ENCODE results near the gene IL17RB. TPM values are rescaled to one million over a fixed set of nuclear protein-coding genes. Genes with fewer than 3 reads are reported as not detected.

The IL17RB gene
- total RNA-seq, 1 experiment from 2014 or later, result not detected

DNA sequence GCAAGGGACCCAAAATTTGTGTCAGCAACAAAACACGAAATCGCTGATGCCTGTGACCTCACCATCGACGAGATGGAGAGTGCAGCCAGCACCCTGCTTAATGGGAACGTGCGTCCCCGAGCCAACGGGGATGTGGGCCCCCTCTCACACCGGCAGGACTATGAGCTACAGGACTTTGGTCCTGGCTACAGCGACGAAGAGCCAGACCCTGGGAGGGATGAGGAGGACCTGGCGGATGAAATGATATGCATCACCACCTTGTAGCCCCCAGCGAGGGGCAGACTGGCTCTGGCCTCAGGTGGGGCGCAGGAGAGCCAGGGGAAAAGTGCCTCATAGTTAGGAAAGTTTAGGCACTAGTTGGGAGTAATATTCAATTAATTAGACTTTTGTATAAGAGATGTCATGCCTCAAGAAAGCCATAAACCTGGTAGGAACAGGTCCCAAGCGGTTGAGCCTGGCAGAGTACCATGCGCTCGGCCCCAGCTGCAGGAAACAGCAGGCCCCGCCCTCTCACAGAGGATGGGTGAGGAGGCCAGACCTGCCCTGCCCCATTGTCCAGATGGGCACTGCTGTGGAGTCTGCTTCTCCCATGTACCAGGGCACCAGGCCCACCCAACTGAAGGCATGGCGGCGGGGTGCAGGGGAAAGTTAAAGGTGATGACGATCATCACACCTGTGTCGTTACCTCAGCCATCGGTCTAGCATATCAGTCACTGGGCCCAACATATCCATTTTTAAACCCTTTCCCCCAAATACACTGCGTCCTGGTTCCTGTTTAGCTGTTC, 35.0 kb upstream of the IL17RB start:
- intact Hi-C loops (cut with micrococcal nuclease; ENCODE audit: unreplicated experiment), result no loop called here
- Histone ChIP-seq H3K27me3 (replicated peaks; ENCODE audit: insufficient read depth, low read depth, low read length, poor library complexity) (no peaks in the 10 kb centered on the region), H3K9me3 (ENCODE audit: low read depth, low read length, poor library complexity, severe bottlenecking) (no peaks in the 10 kb centered on the region), H3K36me3 (ENCODE audit: insufficient read depth, low read length, poor library complexity, severe bottlenecking) (no peaks in the 10 kb centered on the region), H3K4me3 (ENCODE audit: low read depth, low read length, poor library complexity, severe bottlenecking) (no peak overlapping the region), H3K27ac (ENCODE audit: low read depth, low read length, poor library complexity, severe bottlenecking) (no peak overlapping the region), H3K4me1 (ENCODE audit: insufficient read depth, low read length, poor library complexity, severe bottlenecking) (no peaks in the 10 kb centered on the region)
- no TSS peak for BruUV-seq (replicated peaks)
- ChIA-PET POLR2A (ENCODE audit: low non-redundant PET) (no interaction called here), CTCF (no interaction called here)
- DNase-seq (ENCODE audit: low spot score), result no peak
- TF ChIP-seq EZH2 (IDR thresholded peaks at IDR 0.05; ENCODE audit: borderline replicate concordance, low read depth, low read length, poor library complexity, severe bottlenecking), result no peak
- TF ChIP-seq, protein P1, sequence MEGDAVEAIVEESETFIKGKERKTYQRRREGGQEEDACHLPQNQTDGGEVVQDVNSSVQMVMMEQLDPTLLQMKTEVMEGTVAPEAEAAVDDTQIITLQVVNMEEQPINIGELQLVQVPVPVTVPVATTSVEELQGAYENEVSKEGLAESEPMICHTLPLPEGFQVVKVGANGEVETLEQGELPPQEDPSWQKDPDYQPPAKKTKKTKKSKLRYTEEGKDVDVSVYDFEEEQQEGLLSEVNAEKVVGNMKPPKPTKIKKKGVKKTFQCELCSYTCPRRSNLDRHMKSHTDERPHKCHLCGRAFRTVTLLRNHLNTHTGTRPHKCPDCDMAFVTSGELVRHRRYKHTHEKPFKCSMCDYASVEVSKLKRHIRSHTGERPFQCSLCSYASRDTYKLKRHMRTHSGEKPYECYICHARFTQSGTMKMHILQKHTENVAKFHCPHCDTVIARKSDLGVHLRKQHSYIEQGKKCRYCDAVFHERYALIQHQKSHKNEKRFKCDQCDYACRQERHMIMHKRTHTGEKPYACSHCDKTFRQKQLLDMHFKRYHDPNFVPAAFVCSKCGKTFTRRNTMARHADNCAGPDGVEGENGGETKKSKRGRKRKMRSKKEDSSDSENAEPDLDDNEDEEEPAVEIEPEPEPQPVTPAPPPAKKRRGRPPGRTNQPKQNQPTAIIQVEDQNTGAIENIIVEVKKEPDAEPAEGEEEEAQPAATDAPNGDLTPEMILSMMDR (conservative IDR thresholded peaks at IDR 0.05; ENCODE audit: low read depth, low read length), result no peak

DNA sequence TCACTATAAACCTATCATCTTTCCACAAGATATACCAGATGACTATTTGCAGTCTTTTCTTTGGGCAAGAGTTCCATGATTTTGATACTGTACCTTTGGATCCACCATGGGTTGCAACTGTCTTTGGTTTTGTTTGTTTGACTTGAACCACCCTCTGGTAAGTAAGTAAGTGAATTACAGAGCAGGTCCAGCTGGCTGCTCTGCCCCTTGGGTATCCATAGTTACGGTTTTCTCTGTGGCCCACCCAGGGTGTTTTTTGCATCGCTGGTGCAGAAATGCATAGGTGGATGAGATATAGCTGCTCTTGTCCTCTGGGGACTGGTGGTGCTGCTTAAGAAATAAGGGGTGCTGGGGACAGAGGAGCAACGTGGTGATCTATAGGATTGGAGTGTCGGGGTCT, 33.9 kb upstream of the IL17RB start:
- H3K4me3 ChIP-seq (ENCODE audit: low read depth, low read length, poor library complexity, severe bottlenecking), result no peak overlapping the region
- no peak for DNase-seq (ENCODE audit: low spot score)
- no peaks in the 10 kb centered on the region for H3K4me1 ChIP-seq (ENCODE audit: insufficient read depth, low read length, poor library complexity, severe bottlenecking)
- CTCF ChIA-PET, result no interaction called here
- no peak overlapping the region for H3K27ac ChIP-seq (ENCODE audit: low read depth, low read length, poor library complexity, severe bottlenecking)
- intact Hi-C loops (cut with micrococcal nuclease; ENCODE audit: unreplicated experiment), result no loop called here
- H3K9me3 ChIP-seq (ENCODE audit: low read depth, low read length, poor library complexity, severe bottlenecking), result no peaks in the 10 kb centered on the region
- no TSS peak for BruUV-seq (replicated peaks)
- no peaks in the 10 kb centered on the region for H3K27me3 ChIP-seq (replicated peaks; ENCODE audit: insufficient read depth, low read depth, low read length, poor library complexity)
- TF ChIP-seq, protein P1 (conservative IDR thresholded peaks at IDR 0.05; ENCODE audit: low read depth, low read length), result no peak
- TF ChIP-seq EZH2 (IDR thresholded peaks at IDR 0.05; ENCODE audit: borderline replicate concordance, low read depth, low read length, poor library complexity, severe bottlenecking), result no peak
- POLR2A ChIA-PET (ENCODE audit: low non-redundant PET), result no interaction called here
- H3K36me3 ChIP-seq (ENCODE audit: insufficient read depth, low read length, poor library complexity, severe bottlenecking), result no peaks in the 10 kb centered on the region

DNA sequence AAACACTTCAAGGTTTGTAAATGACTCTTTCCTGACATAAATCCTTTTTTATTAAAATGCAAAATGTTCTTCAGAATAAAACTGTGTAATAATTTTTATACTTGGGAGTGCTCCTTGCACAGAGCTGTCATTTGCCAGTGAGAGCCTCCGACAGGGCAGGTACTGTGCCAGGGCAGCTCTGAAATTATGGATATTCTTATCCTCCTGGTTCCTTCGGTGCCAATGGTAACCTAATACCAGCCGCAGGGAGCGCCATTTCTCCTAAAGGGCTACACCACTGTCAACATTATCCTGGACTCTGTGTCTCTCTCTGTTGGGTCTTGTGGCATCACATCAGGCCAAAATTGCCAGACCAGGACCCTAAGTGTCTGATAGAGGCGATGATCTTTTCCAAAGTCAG, 33.1 kb upstream of the IL17RB start:
- H3K4me3 ChIP-seq (ENCODE audit: low read depth, low read length, poor library complexity, severe bottlenecking), result no peak overlapping the region
- POLR2A ChIA-PET (ENCODE audit: low non-redundant PET), result no interaction called here
- CTCF ChIA-PET, result no interaction called here
- no peaks in the 10 kb centered on the region for H3K27me3 ChIP-seq (replicated peaks; ENCODE audit: insufficient read depth, low read depth, low read length, poor library complexity)
- TF ChIP-seq, protein P1 (conservative IDR thresholded peaks at IDR 0.05; ENCODE audit: low read depth, low read length), result no peak
- TF ChIP-seq EZH2 (IDR thresholded peaks at IDR 0.05; ENCODE audit: borderline replicate concordance, low read depth, low read length, poor library complexity, severe bottlenecking), result no peak
- H3K9me3 ChIP-seq (ENCODE audit: low read depth, low read length, poor library complexity, severe bottlenecking), result no peaks in the 10 kb centered on the region
- no peak overlapping the region for H3K27ac ChIP-seq (ENCODE audit: low read depth, low read length, poor library complexity, severe bottlenecking)
- no peak for DNase-seq (ENCODE audit: low spot score)
- no peaks in the 10 kb centered on the region for H3K4me1 ChIP-seq (ENCODE audit: insufficient read depth, low read length, poor library complexity, severe bottlenecking)
- H3K36me3 ChIP-seq (ENCODE audit: insufficient read depth, low read length, poor library complexity, severe bottlenecking), result no peaks in the 10 kb centered on the region
- intact Hi-C loops (cut with micrococcal nuclease; ENCODE audit: unreplicated experiment), result no loop called here
- no TSS peak for BruUV-seq (replicated peaks)
